Adipocyte (in vitro differentiated cells): ENCODE data around the gene SLC8A1.

Source experiments
- DNase-seq: peaks from one replicate; pipeline ENCODE4 v3.0.0-alpha.2; 2015; ENCODE audit warnings: low read depth
- H3K27me3 ChIP-seq: replicated peaks from 2 replicates; pipeline ENCODE4 v1.7.0; 2013; ENCODE audit warnings: mild to moderate bottlenecking, low read length, moderate library complexity; ENCODE audit not compliant: control insufficient read depth, insufficient read depth
- H3K36me3 ChIP-seq: 2 replicates; pipeline ENCODE4 v1.7.0; 2013; ENCODE audit warnings: low read length, mild to moderate bottlenecking, moderate library complexity; ENCODE audit not compliant: control insufficient read depth, insufficient read depth, severe bottlenecking
- H3K4me1 ChIP-seq: 2 replicates; pipeline ENCODE4 v1.7.0; 2013; ENCODE audit warnings: mild to moderate bottlenecking, low read length, moderate library complexity; ENCODE audit not compliant: control insufficient read depth, insufficient read depth
- H3K4me3 ChIP-seq: 2 replicates; pipeline ENCODE4 v1.7.0; 2013; ENCODE audit warnings: mild to moderate bottlenecking, low read length, moderate library complexity
- H3K9ac ChIP-seq: 2 replicates; pipeline ENCODE4 v1.7.0; 2013; ENCODE audit warnings: mild to moderate bottlenecking, low read length, moderate library complexity
- H3K9me3 ChIP-seq: 2 replicates; pipeline ENCODE4 v1.7.0; 2013; ENCODE audit warnings: mild to moderate bottlenecking, low read length, moderate library complexity; ENCODE audit not compliant: control insufficient read depth

The SLC8A1 gene

GRCh38 chr2:40249577-40249976 is 202.3 kb downstream of the SLC8A1 start:
- Histone ChIP-seq H3K4me3 (no peak overlapping the region), H3K4me1 (peaks cover 6% of the 10 kb centered on the region), H3K9ac (no peak overlapping the region), H3K27me3 (no peaks in the 10 kb centered on the region), H3K9me3 (no peaks in the 10 kb centered on the region), H3K36me3 (no peaks in the 10 kb centered on the region)
- DNase-seq: no peak

GRCh38 chr2:40248294-40248693 is 203.6 kb downstream of the SLC8A1 start:
- no peak for DNase-seq
- peaks cover 19% of the 10 kb centered on the region for H3K4me1 ChIP-seq
- no peaks in the 10 kb centered on the region for H3K36me3 ChIP-seq
- H3K9ac ChIP-seq: no peak overlapping the region
- no peaks in the 10 kb centered on the region for H3K27me3 ChIP-seq
- no peaks in the 10 kb centered on the region for H3K9me3 ChIP-seq
- H3K4me3 ChIP-seq: no peak overlapping the region

GRCh38 chr2:40244675-40245074 is 207.2 kb downstream of the SLC8A1 start:
- Histone ChIP-seq H3K36me3 (no peaks in the 10 kb centered on the region), H3K9me3 (no peaks in the 10 kb centered on the region), H3K4me3 (no peak overlapping the region), H3K27me3 (no peaks in the 10 kb centered on the region), H3K9ac (peak overlapping the region; percentile 26), H3K4me1 (peaks cover 31% of the 10 kb centered on the region)
- DNase-seq: peak; percentile 76

GRCh38 chr2:40244251-40244650 is 207.6 kb downstream of the SLC8A1 start:
- DNase-seq: no peak
- no peaks in the 10 kb centered on the region for H3K27me3 ChIP-seq
- peaks cover 36% of the 10 kb centered on the region for H3K4me1 ChIP-seq
- H3K36me3 ChIP-seq: no peaks in the 10 kb centered on the region
- no peak overlapping the region for H3K4me3 ChIP-seq
- H3K9me3 ChIP-seq: no peaks in the 10 kb centered on the region
- H3K9ac ChIP-seq: peak overlapping the region; percentile 11

GRCh38 chr2:40243581-40244187 is 208.2 kb downstream of the SLC8A1 start:
- DNase-seq: peak; percentile 67
- no peak overlapping the region for H3K4me3 ChIP-seq
- H3K9ac ChIP-seq: peak overlapping the region; percentile 11
- H3K27me3 ChIP-seq: no peaks in the 10 kb centered on the region
- no peaks in the 10 kb centered on the region for H3K36me3 ChIP-seq
- H3K9me3 ChIP-seq: no peaks in the 10 kb centered on the region
- peaks cover 36% of the 10 kb centered on the region for H3K4me1 ChIP-seq

GRCh38 chr2:40242315-40242714 is 209.6 kb downstream of the SLC8A1 start:
- Histone ChIP-seq H3K4me3 (no peak overlapping the region), H3K9ac (no peak overlapping the region), H3K4me1 (peaks cover 36% of the 10 kb centered on the region), H3K27me3 (no peaks in the 10 kb centered on the region), H3K36me3 (no peaks in the 10 kb centered on the region), H3K9me3 (no peaks in the 10 kb centered on the region)
- no peak for DNase-seq

- Histone ChIP-seq H3K9me3 (no peaks in the 10 kb centered on the region), H3K4me3 (peak overlapping the region; percentile 29), H3K27me3 (no peaks in the 10 kb centered on the region), H3K36me3 (no peaks in the 10 kb centered on the region), H3K9ac (no peak overlapping the region), H3K4me1 (peaks cover 35% of the 10 kb centered on the region)
- DNase-seq: peak; percentile 83
These were observed 211.8 kb downstream of the SLC8A1 start for GRCh38 chr2:40240070-40240469.

GRCh38 chr2:40230707-40231432 is 221.0 kb downstream of the SLC8A1 start:
- Histone ChIP-seq H3K4me1 (no peaks in the 10 kb centered on the region), H3K9ac (no peak overlapping the region), H3K4me3 (no peak overlapping the region), H3K9me3 (no peaks in the 10 kb centered on the region), H3K27me3 (no peaks in the 10 kb centered on the region), H3K36me3 (no peaks in the 10 kb centered on the region)
- DNase-seq: peak; percentile 59

GRCh38 chr2:40230186-40230585 is 221.7 kb downstream of the SLC8A1 start:
- H3K27me3 ChIP-seq: no peaks in the 10 kb centered on the region
- DNase-seq: no peak
- no peak overlapping the region for H3K9ac ChIP-seq
- H3K36me3 ChIP-seq: no peaks in the 10 kb centered on the region
- no peak overlapping the region for H3K4me3 ChIP-seq
- H3K4me1 ChIP-seq: no peaks in the 10 kb centered on the region
- H3K9me3 ChIP-seq: no peaks in the 10 kb centered on the region

- Histone ChIP-seq H3K9ac (no peak overlapping the region), H3K4me1 (no peaks in the 10 kb centered on the region), H3K4me3 (no peak overlapping the region), H3K9me3 (no peaks in the 10 kb centered on the region), H3K36me3 (no peaks in the 10 kb centered on the region), H3K27me3 (no peaks in the 10 kb centered on the region)
- no peak for DNase-seq
These were observed 223.6 kb downstream of the SLC8A1 start for GRCh38 chr2:40228310-40228709.

- no peaks in the 10 kb centered on the region for H3K27me3 ChIP-seq
- no peaks in the 10 kb centered on the region for H3K9me3 ChIP-seq
- no peak overlapping the region for H3K4me3 ChIP-seq
- H3K9ac ChIP-seq: no peak overlapping the region
- no peaks in the 10 kb centered on the region for H3K4me1 ChIP-seq
- H3K36me3 ChIP-seq: no peaks in the 10 kb centered on the region
- no peak for DNase-seq
These were observed 224.7 kb downstream of the SLC8A1 start for GRCh38 chr2:40227210-40227609.
